ENCODE data around the gene MOB3A. TPM values are rescaled to one million over a fixed set of nuclear protein-coding genes. Genes with fewer than 3 reads are reported as not detected.

Gene MOB3A
- total RNA-seq, 3 donors from 2014 or later (not counting 1 experiment from before 2014, with no cell fraction given), result 239 to 314 (median 246) TPM

GRCh38 chr19:2027361-2027760, 68.8 kb downstream of the MOB3A start:
- no peak overlapping the region for H3K27ac Mint-ChIP-seq
- Histone ChIP-seq H3K4me3 (ENCODE audit: low read length) (no peak overlapping the region), H3K36me3 (ENCODE audit: control insufficient read depth, insufficient read depth, low read length) (no peaks in the 10 kb centered on the region), H3K9me3 (ENCODE audit: control insufficient read depth, insufficient read depth, low read length) (no peaks in the 10 kb centered on the region), H3K27ac (ENCODE audit: low read length) (no peak overlapping the region), H3K4me1 (ENCODE audit: control insufficient read depth, insufficient read depth, low read length) (peaks cover 9% of the 10 kb centered on the region), H3K27me3 (ENCODE audit: control insufficient read depth, insufficient read depth, low read length) (no peaks in the 10 kb centered on the region)
- no peaks in the 10 kb centered on the region for H3K9me3 Mint-ChIP-seq
- H3K4me3 Mint-ChIP-seq, result no peak overlapping the region
- TF ChIP-seq CTCF (IDR thresholded peaks at IDR 0.05), result no peak
- WGBS (ENCODE audit: insufficient coverage), result 73% methylated on average over 8 of the region's 9 CpGs
- ATAC-seq, result no peak
- H3K4me1 Mint-ChIP-seq, result peaks cover 4 to 5% of the 10 kb centered on the region in 2 donors
- no peaks in the 10 kb centered on the region for H3K36me3 Mint-ChIP-seq
- DNase-seq, result no peak
- intact Hi-C loops (cut with micrococcal nuclease), result no loop called here
- no peaks in the 10 kb centered on the region for H3K27me3 Mint-ChIP-seq (ENCODE audit: low read depth in 2 of 2)

GRCh38 chr19:2026770-2027169, 69.4 kb downstream of the MOB3A start:
- Histone ChIP-seq H3K9me3 (ENCODE audit: control insufficient read depth, insufficient read depth, low read length) (no peaks in the 10 kb centered on the region), H3K36me3 (ENCODE audit: control insufficient read depth, insufficient read depth, low read length) (no peaks in the 10 kb centered on the region), H3K27ac (ENCODE audit: low read length) (no peak overlapping the region), H3K4me3 (ENCODE audit: low read length) (no peak overlapping the region), H3K27me3 (ENCODE audit: control insufficient read depth, insufficient read depth, low read length) (no peaks in the 10 kb centered on the region), H3K4me1 (ENCODE audit: control insufficient read depth, insufficient read depth, low read length) (peaks cover 3% of the 10 kb centered on the region)
- TF ChIP-seq CTCF (IDR thresholded peaks at IDR 0.05), result no peak
- ATAC-seq (no peak), DNase-seq (no peak)
- Mint-ChIP-seq H3K4me3 (no peak overlapping the region), H3K9me3 (no peaks in the 10 kb centered on the region), H3K27ac (no peak overlapping the region), H3K4me1 (no peaks in the 10 kb centered on the region), H3K36me3 (no peaks in the 10 kb centered on the region), H3K27me3 (ENCODE audit: low read depth in 2 of 2) (no peaks in the 10 kb centered on the region)
- intact Hi-C loops (cut with micrococcal nuclease), result no loop called here
- WGBS (ENCODE audit: insufficient coverage), result 95% methylated on average over 10 of the region's 10 CpGs

GRCh38 chr19:2022289-2022688, 73.8 kb downstream of the MOB3A start:
- no peaks in the 10 kb centered on the region for H3K27me3 ChIP-seq (ENCODE audit: control insufficient read depth, insufficient read depth, low read length)
- H3K9me3 ChIP-seq (ENCODE audit: control insufficient read depth, insufficient read depth, low read length), result no peaks in the 10 kb centered on the region
- no peak overlapping the region for H3K27ac ChIP-seq (ENCODE audit: low read length)
- H3K27me3 Mint-ChIP-seq (ENCODE audit: low read depth in 2 of 2), result no peaks in the 10 kb centered on the region
- no peak overlapping the region for H3K4me3 ChIP-seq (ENCODE audit: low read length)
- no peaks in the 10 kb centered on the region for H3K9me3 Mint-ChIP-seq
- DNase-seq (no peak), ATAC-seq (no peak)
- H3K4me1 ChIP-seq (ENCODE audit: control insufficient read depth, insufficient read depth, low read length), result no peaks in the 10 kb centered on the region
- peaks cover 6 to 8% of the 10 kb centered on the region in 2 donors for H3K4me1 Mint-ChIP-seq
- WGBS (ENCODE audit: insufficient coverage), result 95% methylated on average over 2 of the region's 2 CpGs
- no peak overlapping the region for H3K27ac Mint-ChIP-seq
- H3K4me3 Mint-ChIP-seq, result no peak overlapping the region
- H3K36me3 Mint-ChIP-seq, result no peaks in the 10 kb centered on the region
- H3K36me3 ChIP-seq (ENCODE audit: control insufficient read depth, insufficient read depth, low read length), result no peaks in the 10 kb centered on the region
- intact Hi-C loops (cut with micrococcal nuclease), result no loop called here
- no peak for TF ChIP-seq CTCF (IDR thresholded peaks at IDR 0.05)

- H3K27me3 Mint-ChIP-seq (ENCODE audit: low read depth in 2 of 2), result no peaks in the 10 kb centered on the region
- Histone ChIP-seq H3K27ac (ENCODE audit: low read length) (no peak overlapping the region), H3K4me1 (ENCODE audit: control insufficient read depth, insufficient read depth, low read length) (peaks cover 2% of the 10 kb centered on the region), H3K4me3 (ENCODE audit: low read length) (no peak overlapping the region), H3K36me3 (ENCODE audit: control insufficient read depth, insufficient read depth, low read length) (no peaks in the 10 kb centered on the region), H3K27me3 (ENCODE audit: control insufficient read depth, insufficient read depth, low read length) (no peaks in the 10 kb centered on the region), H3K9me3 (ENCODE audit: control insufficient read depth, insufficient read depth, low read length) (no peaks in the 10 kb centered on the region)
- peaks cover 6 to 8% of the 10 kb centered on the region in 2 donors for H3K4me1 Mint-ChIP-seq
- ATAC-seq, result no peak
- no peaks in the 10 kb centered on the region for H3K9me3 Mint-ChIP-seq
- intact Hi-C loops (cut with micrococcal nuclease), result no loop called here
- H3K27ac Mint-ChIP-seq, result no peak overlapping the region
- H3K36me3 Mint-ChIP-seq, result no peaks in the 10 kb centered on the region
- no peak for TF ChIP-seq CTCF (IDR thresholded peaks at IDR 0.05)
- H3K4me3 Mint-ChIP-seq, result no peak overlapping the region
- no peak for DNase-seq
- 86% methylated on average over 4 of the region's 4 CpGs for WGBS (ENCODE audit: insufficient coverage)
These were observed 74.5 kb downstream of the MOB3A start for GRCh38 chr19:2021453-2022140.

Measured in natural killer cell (primary cell).